Thymus (tissue), 11 donors: ENCODE data around the gene CACNA1B. TPM values are rescaled to one million over a fixed set of nuclear protein-coding genes. Genes with fewer than 3 reads are reported as not detected.

Source experiments
- DNase-seq, 9 donors: peaks; one replicate each; pipeline ENCODE4 v3.0.0-alpha.2; 2013; ENCODE audit warnings: low spot score in 9 of 9, low read depth in 6 of 9, missing footprints in 1 of 9
- H3K27ac ChIP-seq, 2 donors: one replicate each; pipeline ENCODE4 v1.5.1; 2013; ENCODE audit warnings: control low read depth in 1 of 2, low read depth in 1 of 2, low read length in 1 of 2, mild to moderate bottlenecking in 1 of 2, moderate library complexity in 1 of 2
- H3K27me3 ChIP-seq, 2 donors: one replicate each; pipeline ENCODE4 v1.5.1; 2013; ENCODE audit warnings: low read length in 1 of 2; ENCODE audit not compliant: control insufficient read depth in 2 of 2, insufficient read depth in 1 of 2
- H3K36me3 ChIP-seq, 2 donors: one replicate each; pipeline ENCODE4 v1.5.1; 2013; ENCODE audit warnings: low read length in 1 of 2, mild to moderate bottlenecking in 1 of 2, moderate library complexity in 1 of 2; ENCODE audit not compliant: control insufficient read depth in 2 of 2, insufficient read depth in 2 of 2
- H3K4me1 ChIP-seq, 2 donors: one replicate each; pipeline ENCODE4 v1.5.1; 2013; ENCODE audit warnings: low read length in 2 of 2; ENCODE audit not compliant: control insufficient read depth in 2 of 2, insufficient read depth in 2 of 2
- H3K4me3 ChIP-seq, 2 donors: one replicate each; pipeline ENCODE4 v1.5.1; 2013; ENCODE audit warnings: low read length in 2 of 2, control low read depth in 1 of 2, mild to moderate bottlenecking in 1 of 2
- H3K9me3 ChIP-seq, 2 donors: one replicate each; pipeline ENCODE4 v1.5.1; 2013; ENCODE audit warnings: low read length in 1 of 2, mild to moderate bottlenecking in 1 of 2; ENCODE audit not compliant: control insufficient read depth in 2 of 2, insufficient read depth in 1 of 2
- WGBS: extraction: QIAGEN DNeasy Blood & Tissue Kit; methylation state at CpG from one replicate; pipeline ENCODE4 v1.1.7; 2013; 5-methylcytosine and 5-hydroxymethylcytosine counted together
- polyA plus RNA-seq: library from polyadenylated mRNA; stranded (reverse); fragments of 200-250 nt; gene quantifications from one replicate; pipeline ENCODE4 v1.2.3, GENCODE V29; 2013
- total RNA-seq: library from RNA; stranded (reverse); fragments of 120-200 nt; gene quantifications from one replicate; pipeline ENCODE4 v1.2.4, GENCODE V29; 2013
- donor health status: healthy.

The CACNA1B gene
- total and polyA plus RNA-seq, 2 donors, result 0.11 to 1.1 TPM

DNA sequence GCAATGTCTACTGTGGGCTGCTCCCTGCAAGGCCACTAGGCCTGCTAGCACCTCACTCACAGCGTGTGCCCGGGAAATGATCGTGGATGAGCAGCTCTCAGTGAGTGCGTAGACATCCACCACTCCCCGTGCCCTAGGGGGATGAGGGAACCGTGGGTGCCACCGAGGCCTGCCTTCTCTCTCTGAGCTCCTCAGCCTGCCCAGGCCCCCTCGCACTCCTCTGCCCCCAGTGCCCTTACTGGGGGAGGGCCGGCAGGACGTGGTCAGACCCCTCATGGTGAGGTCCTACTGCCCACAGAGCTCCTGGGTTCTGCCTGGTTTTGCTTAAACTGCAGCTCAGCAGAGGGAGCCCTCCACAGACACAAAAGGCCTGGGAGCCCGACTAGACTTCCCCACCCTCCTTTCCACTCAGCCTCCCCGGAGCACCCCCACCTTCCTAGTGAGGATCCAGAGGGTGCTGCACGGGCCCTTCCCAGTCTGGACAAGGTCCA, 220.0 kb downstream of the CACNA1B start:
- Histone ChIP-seq H3K27me3 (no peaks in the 10 kb centered on the region), H3K4me3 (no peak overlapping the region), H3K4me1 (no peaks in the 10 kb centered on the region), H3K27ac (no peak overlapping the region), H3K36me3 (no peaks in the 10 kb centered on the region), H3K9me3 (no peaks in the 10 kb centered on the region)
- no peak for DNase-seq
- WGBS, result 80% methylated on average over 13 of the region's 13 CpGs

DNA sequence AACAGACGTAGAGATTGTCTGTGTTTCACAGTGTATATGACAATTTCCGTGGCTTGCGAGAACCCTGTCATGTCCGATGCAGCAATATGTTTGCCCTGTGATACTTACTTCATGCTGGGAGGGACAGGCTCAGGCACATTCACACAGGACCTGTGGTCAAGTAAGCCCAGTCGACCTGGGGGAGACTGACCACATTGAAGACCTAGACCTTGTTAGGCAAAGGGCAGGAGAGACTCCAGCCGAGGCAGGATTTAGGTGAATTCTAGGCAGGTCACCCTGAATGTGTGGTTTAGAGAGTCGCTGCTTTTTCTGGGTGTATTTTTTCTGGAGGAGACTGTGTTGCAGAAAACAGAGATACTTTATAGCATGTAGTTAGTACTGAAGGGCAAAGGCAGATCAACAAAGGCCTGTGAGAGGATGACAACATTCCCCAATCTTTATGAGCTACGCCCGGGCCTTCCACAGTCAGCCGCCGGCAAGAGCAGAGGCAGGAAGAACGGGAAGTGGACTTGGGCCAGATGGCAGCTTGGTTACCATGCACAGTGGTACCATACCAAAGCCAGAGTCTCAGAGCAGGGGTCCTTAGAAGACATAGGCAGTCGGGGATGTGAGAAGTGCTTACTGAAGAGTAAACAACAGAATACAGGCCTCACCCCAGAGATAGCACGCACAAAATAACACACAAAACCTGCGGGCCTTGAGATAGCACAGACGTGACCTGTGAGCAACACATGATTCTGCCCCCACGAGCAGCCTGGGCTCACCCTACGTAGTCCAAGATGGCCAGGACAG, 220.7 kb downstream of the CACNA1B start:
- WGBS, result 93% methylated on average over 18 of the region's 18 CpGs
- H3K27ac ChIP-seq, result no peak overlapping the region
- no peaks in the 10 kb centered on the region for H3K27me3 ChIP-seq
- H3K4me1 ChIP-seq, result no peaks in the 10 kb centered on the region
- no peak overlapping the region for H3K4me3 ChIP-seq
- H3K36me3 ChIP-seq, result no peaks in the 10 kb centered on the region
- H3K9me3 ChIP-seq, result no peaks in the 10 kb centered on the region
- no peak for DNase-seq

DNA sequence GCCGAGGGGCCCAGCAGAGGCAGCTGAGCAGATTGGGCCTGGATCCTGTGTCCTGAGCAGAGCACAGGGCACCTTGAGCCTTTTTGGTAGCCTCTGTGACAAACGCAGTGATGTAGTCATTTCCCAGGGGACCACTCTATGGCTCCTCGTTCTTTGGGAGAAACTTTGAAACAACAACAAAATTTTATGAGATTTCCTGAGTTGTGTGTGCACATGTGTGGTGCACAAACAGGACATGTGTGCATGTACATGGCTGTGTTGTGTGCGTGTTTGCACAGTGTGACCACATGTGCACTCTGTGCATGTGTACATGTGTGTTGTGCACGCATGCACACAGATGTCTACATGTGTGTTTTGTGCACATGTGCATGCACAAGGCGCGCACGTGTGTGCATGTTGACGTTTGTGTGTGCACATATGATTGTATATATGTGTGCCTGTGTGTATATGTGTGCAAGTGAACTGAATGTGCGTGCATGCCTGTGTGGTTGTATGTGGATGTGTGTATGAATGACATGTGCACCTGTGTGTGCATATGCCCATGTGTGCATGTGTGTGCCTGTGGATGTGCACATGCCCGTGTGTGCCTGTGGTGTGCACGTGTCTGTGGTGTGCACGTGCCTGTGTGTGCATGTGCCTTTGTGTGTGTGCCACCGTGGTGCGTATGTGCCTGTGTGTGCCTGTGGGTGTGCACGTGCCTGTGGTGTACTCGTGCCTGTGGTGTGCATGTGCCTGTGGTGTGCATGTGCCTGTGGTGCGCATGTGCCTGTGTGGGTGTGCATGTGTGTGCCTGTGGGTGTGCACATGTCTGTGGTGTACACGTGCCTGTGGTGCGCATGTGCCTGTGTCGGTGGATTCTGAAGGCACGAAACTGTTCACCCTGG, 221.6 kb downstream of the CACNA1B start:
- 96% methylated on average over 22 of the region's 22 CpGs for WGBS
- DNase-seq, result no peak
- H3K27ac ChIP-seq, result no peak overlapping the region
- no peaks in the 10 kb centered on the region for H3K9me3 ChIP-seq
- H3K27me3 ChIP-seq, result no peaks in the 10 kb centered on the region
- H3K4me3 ChIP-seq, result no peak overlapping the region
- H3K36me3 ChIP-seq, result no peaks in the 10 kb centered on the region
- no peaks in the 10 kb centered on the region for H3K4me1 ChIP-seq

DNA sequence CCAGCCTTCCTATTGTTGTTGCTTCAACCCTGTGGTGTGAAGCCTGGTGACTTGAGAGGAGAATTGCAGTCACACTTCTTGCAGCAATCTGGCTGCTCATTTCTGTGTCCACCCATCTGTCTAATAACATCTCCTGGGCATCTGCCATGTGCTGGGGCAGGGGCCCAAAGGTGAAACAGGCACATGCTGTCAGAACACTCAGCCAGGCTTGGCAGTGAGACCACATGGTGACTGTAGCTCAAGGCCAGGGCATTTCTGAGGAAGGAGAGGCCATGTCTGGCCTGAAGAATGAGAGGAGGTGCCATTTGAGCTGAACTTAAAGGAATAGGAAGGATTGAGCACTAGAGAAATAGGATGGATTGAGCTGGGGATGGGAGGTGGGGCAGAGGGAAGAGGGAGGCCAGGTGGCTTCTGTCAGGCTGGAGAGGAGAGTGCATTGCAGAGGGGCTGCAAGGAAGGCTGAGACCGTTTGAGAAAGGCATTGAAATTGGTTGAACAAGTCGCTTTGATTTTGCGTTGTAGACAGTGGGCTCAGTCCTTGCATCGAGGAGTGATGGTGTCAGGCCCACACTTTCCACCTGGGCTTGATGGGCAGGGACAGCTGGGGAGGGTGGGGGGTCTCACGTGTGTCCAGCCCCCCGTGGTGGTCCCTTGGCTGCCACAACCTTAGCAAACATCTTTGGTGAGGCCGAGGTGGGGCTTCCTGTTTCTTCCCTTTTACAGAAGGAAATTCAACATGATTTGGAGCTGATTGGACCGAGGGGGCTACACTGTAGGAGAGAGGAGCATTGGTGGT, 222.4 kb downstream of the CACNA1B start:
- no peak for DNase-seq
- 72% methylated on average over 8 of the region's 8 CpGs for WGBS
- no peaks in the 10 kb centered on the region for H3K9me3 ChIP-seq
- H3K4me3 ChIP-seq, result no peak overlapping the region
- H3K27ac ChIP-seq, result no peak overlapping the region
- H3K27me3 ChIP-seq, result no peaks in the 10 kb centered on the region
- no peaks in the 10 kb centered on the region for H3K36me3 ChIP-seq
- H3K4me1 ChIP-seq, result no peaks in the 10 kb centered on the region

GRCh38 chr9:138100711-138101350, 223.2 kb downstream of the CACNA1B start:
- no peak for DNase-seq
- H3K27me3 ChIP-seq, result no peaks in the 10 kb centered on the region

GRCh38 chr9:138101444-138102234, 224.1 kb downstream of the CACNA1B start:
- H3K4me3 ChIP-seq, result no peak overlapping the region
- H3K4me1 ChIP-seq, result no peaks in the 10 kb centered on the region
- no peak overlapping the region for H3K27ac ChIP-seq
- whole genome bisulfite sequencing, result 92% methylated on average over 16 of the region's 16 CpGs
- no peaks in the 10 kb centered on the region for H3K9me3 ChIP-seq
- no peaks in the 10 kb centered on the region for H3K27me3 ChIP-seq
- H3K36me3 ChIP-seq, result no peaks in the 10 kb centered on the region
- DNase-seq, result no peak

More at GRCh38 chr9:138100711-138101350, 223.2 kb downstream of the CACNA1B start:
- Histone ChIP-seq H3K9me3 (no peaks in the 10 kb centered on the region), H3K36me3 (no peaks in the 10 kb centered on the region), H3K4me3 (no peak overlapping the region), H3K27ac (no peak overlapping the region), H3K4me1 (no peaks in the 10 kb centered on the region)
- 89% methylated on average over 30 of the region's 30 CpGs for WGBS

GRCh38 chr9:138102246-138103051, 224.9 kb downstream of the CACNA1B start:
- no peaks in the 10 kb centered on the region for H3K4me1 ChIP-seq
- H3K9me3 ChIP-seq, result no peaks in the 10 kb centered on the region
- WGBS, result 86% methylated on average over 23 of the region's 23 CpGs
- no peak overlapping the region for H3K4me3 ChIP-seq
- H3K36me3 ChIP-seq, result no peaks in the 10 kb centered on the region
- H3K27me3 ChIP-seq, result no peaks in the 10 kb centered on the region
- no peak overlapping the region for H3K27ac ChIP-seq
- no peak for DNase-seq
